Measurements from ENCODE around the gene MRPL52. TPM values are rescaled to one million over a fixed set of nuclear protein-coding genes. Genes with fewer than 3 reads are reported as not detected.

The MRPL52 gene
- total and polyA plus RNA-seq, 2 of the 13 experiments (the other 11 are each of a cell fraction or from before 2014, with no cell fraction given): 118 to 329 TPM

- TF ChIP-seq DMTF1 (CRISPR knock-in tag; IDR thresholded peaks at IDR 0.05) (peak; percentile 58; the same call in 1 of the 2 replicates), MTA3 (CRISPR knock-in tag; IDR thresholded peaks at IDR 0.05) (no peak), KDM5A (IDR thresholded peaks at IDR 0.05; ENCODE audit: borderline replicate concordance, low read length) (no peak), NR2F6 (IDR thresholded peaks at IDR 0.05) (no peak), NR2F6 (CRISPR knock-in tag; IDR thresholded peaks at IDR 0.05) (no peak), RBFOX2 (IDR thresholded peaks at IDR 0.05; ENCODE audit: low read depth, low read length) (no peak), ZNF556 (CRISPR knock-in tag; IDR thresholded peaks at IDR 0.05; ENCODE audit: borderline replicate concordance) (peak; percentile 66; the same call in 1 of the 2 replicates), CENPT (CRISPR knock-in tag; IDR thresholded peaks at IDR 0.05; ENCODE audit: low read depth) (no peak), NKX3-1 (CRISPR knock-in tag; IDR thresholded peaks at IDR 0.05) (no peak), GTF2F1 (IDR thresholded peaks at IDR 0.05; ENCODE audit: low read length) (no peak), BCLAF1 (IDR thresholded peaks at IDR 0.05) (no peak), HOXA3 (CRISPR knock-in tag; IDR thresholded peaks at IDR 0.05) (no peak), DPF2 (CRISPR knock-in tag; IDR thresholded peaks at IDR 0.05; ENCODE audit: borderline replicate concordance, low read depth) (no peak), SP140L (CRISPR knock-in tag; IDR thresholded peaks at IDR 0.05; ENCODE audit: borderline replicate concordance) (no peak), GATAD2A (CRISPR knock-in tag; IDR thresholded peaks at IDR 0.05) (no peak), MATR3 (CRISPR knock-in tag; IDR thresholded peaks at IDR 0.05) (0 out of 2 replicates have a peak, but pooled peaks have one; percentile 60), PBX3 (CRISPR knock-in tag; IDR thresholded peaks at IDR 0.05; ENCODE audit: borderline replicate concordance) (no peak), NFKB2 (CRISPR knock-in tag; IDR thresholded peaks at IDR 0.05; ENCODE audit: borderline replicate concordance) (no peak), ZFX (CRISPR knock-in tag; IDR thresholded peaks at IDR 0.05; ENCODE audit: low read depth) (0 out of 2 replicates have a peak, but pooled peaks have one; percentile 40), RAD21 (CRISPR knock-in tag; IDR thresholded peaks at IDR 0.05) (no peak), ZNF773 (CRISPR knock-in tag; IDR thresholded peaks at IDR 0.05; ENCODE audit: borderline replicate concordance) (no peak), MED8 (CRISPR knock-in tag; IDR thresholded peaks at IDR 0.05; ENCODE audit: insufficient replicate concordance) (no peak), ZNF761 (CRISPR knock-in tag; conservative IDR thresholded peaks at IDR 0.05) (0 out of 2 replicates have a peak, but pooled peaks have one; percentile 35)
Measured at GRCh38 chr14:22838631-22839041, 8.9 kb downstream of the MRPL52 start (continued).

Measured in HepG2 (cell line).